ENCODE measurements around the gene RAP1GAP. TPM values are rescaled to one million over a fixed set of nuclear protein-coding genes. Genes with fewer than 3 reads are reported as not detected.

The RAP1GAP gene
- total and polyA plus RNA-seq, 3 experiments from 2014 or later, result 0.44 to 0.50 TPM; not detected in 1

DNA sequence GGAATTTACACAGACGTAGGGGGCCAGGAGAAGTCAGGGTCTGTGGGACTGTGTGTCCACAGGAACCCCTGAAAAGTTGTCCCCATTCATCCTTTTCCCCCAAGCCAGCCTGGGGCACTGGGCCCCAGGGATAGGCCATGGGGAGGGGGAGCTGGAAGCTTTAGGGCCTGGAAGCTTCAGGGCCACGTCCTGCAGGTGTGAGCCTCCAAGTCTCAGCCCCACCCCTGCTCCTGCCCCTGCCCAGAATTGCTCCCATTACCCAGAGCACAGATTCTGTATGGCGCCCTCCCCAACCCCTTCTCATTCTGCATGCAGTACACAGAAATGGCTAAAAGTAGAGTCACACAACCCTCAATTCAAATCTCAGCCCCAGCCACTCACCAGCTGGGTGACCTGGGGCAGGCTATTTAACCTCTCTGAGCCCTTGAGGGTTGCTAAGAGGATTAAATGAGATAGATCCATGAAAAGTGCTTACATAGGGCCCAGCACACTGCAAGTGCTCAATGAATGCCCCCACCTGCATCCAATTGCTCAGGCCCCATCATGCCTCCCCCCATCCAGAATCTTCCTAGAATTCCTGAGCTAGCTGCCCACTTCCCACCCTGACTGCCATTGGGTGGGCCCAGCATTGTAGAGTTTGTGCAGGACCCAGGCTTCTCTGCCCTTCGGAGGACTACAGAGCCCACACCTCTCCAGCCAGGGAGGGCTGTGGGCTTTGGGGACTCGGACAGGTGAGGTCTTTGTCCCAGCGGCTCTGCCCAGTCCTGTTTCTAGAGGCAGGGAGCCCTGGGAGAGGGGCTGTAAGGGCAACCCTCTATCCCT lies 6.5 kb downstream of the RAP1GAP start:
- Mint-ChIP-seq H3K27ac (no peak overlapping the region), H3K4me3 (no peak overlapping the region), H3K27me3 (peaks cover 41 to 51% of the 10 kb centered on the region in 2 donors), H3K36me3 (no peaks in the 10 kb centered on the region), H3K9me3 (no peaks in the 10 kb centered on the region), H3K4me1 (peaks cover 4 to 7% (median 5%) of the 10 kb centered on the region in 3 donors)
- Histone ChIP-seq H3K4me1 (ENCODE audit: insufficient read depth, low read length) (peaks cover 9% of the 10 kb centered on the region), H3K4me3 (ENCODE audit: low read length) (no peak overlapping the region), H3K27me3 (ENCODE audit: insufficient read depth, low read length, poor library complexity, severe bottlenecking) (peaks cover 30% of the 10 kb centered on the region), H3K36me3 (ENCODE audit: insufficient read depth, low read length) (no peaks in the 10 kb centered on the region), H3K9me3 (ENCODE audit: low read length) (no peaks in the 10 kb centered on the region), H3K27ac (ENCODE audit: low read depth, low read length) (no peak overlapping the region)
- ChIA-PET POLR2A (no interaction called here), CTCF (no interaction called here)
- no peak for DNase-seq

DNA sequence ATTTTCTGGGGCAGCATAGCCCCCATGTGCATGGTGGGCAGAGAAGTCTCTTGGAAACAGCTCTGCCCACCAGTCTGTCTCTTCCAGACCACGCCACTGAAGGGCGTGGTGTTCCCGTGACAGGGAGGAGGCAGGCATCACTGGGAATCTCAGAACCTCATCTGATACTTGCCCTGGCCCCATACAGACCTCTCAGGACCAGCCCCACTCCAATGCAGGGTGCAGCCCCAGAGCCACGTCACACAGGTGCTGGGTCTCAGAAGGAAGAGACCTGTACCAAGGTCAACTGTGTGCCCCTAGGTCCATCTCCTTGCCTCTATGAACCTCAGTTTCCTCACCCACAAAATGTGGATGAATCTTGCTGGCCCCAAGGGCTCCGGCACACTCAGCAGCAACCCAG lies 7.3 kb downstream of the RAP1GAP start:
- H3K4me1 Mint-ChIP-seq, result peaks cover 4 to 7% (median 5%) of the 10 kb centered on the region in 3 donors
- H3K27ac Mint-ChIP-seq, result no peak overlapping the region
- POLR2A ChIA-PET, result no interaction called here
- H3K9me3 Mint-ChIP-seq, result no peaks in the 10 kb centered on the region
- peaks cover 23% of the 10 kb centered on the region for H3K27me3 ChIP-seq (ENCODE audit: insufficient read depth, low read length, poor library complexity, severe bottlenecking)
- no peaks in the 10 kb centered on the region for H3K36me3 ChIP-seq (ENCODE audit: insufficient read depth, low read length)
- no peak overlapping the region for H3K27ac ChIP-seq (ENCODE audit: low read depth, low read length)
- H3K27me3 Mint-ChIP-seq, result peaks cover 37 to 45% of the 10 kb centered on the region in 2 donors
- no peaks in the 10 kb centered on the region for H3K9me3 ChIP-seq (ENCODE audit: low read length)
- H3K4me3 Mint-ChIP-seq, result no peak overlapping the region
- H3K36me3 Mint-ChIP-seq, result no peaks in the 10 kb centered on the region
- peaks cover 8% of the 10 kb centered on the region for H3K4me1 ChIP-seq (ENCODE audit: insufficient read depth, low read length)
- CTCF ChIA-PET, result no interaction called here
- DNase-seq, result no peak
- H3K4me3 ChIP-seq (ENCODE audit: low read length), result no peak overlapping the region

DNA sequence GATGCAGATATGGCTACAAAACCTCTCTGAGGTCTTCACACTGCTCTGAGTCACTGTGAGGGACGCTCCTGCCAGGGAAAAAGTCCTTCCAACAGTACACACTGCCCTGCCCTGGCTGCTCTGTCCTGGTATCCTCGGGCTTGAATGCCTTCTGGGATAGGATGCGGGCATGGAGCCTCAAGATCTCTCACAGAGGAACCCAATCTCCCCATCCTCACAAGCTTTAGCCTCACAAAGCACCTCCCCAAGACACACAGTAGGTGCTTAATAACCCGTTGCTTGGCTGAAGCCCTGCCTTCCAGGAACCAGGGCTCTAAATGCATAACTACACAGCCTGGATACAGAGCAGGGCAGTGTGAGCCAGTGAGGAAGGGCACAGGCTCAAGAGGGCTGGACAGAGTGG lies 9.2 kb downstream of the RAP1GAP start:
- H3K4me1 ChIP-seq (ENCODE audit: insufficient read depth, low read length), result peaks cover 8% of the 10 kb centered on the region
- H3K36me3 Mint-ChIP-seq, result no peaks in the 10 kb centered on the region
- peaks cover 22 to 30% of the 10 kb centered on the region in 2 donors for H3K27me3 Mint-ChIP-seq
- H3K4me3 Mint-ChIP-seq, result peak overlapping the region in 3 of 7 donors; percentile 44 to 78 (median 50)
- H3K27me3 ChIP-seq (ENCODE audit: insufficient read depth, low read length, poor library complexity, severe bottlenecking), result peaks cover 13% of the 10 kb centered on the region
- no peak overlapping the region for H3K27ac Mint-ChIP-seq
- no peaks in the 10 kb centered on the region for H3K9me3 Mint-ChIP-seq
- H3K4me1 Mint-ChIP-seq, result peaks cover 4 to 7% (median 5%) of the 10 kb centered on the region in 3 donors
- no peak overlapping the region for H3K27ac ChIP-seq (ENCODE audit: low read depth, low read length)
- POLR2A ChIA-PET, result no interaction called here
- peak overlapping the region; percentile 45 for H3K4me3 ChIP-seq (ENCODE audit: low read length)
- CTCF ChIA-PET, result interaction anchor here (0.9 to 1.4 kb wide), 4 partner anchors 10 to 122 kb away, joined by 3 to 4 read pairs (median 4); no protein-coding TSS in a partner anchor
- peak in 1 of 5 donors; percentile 16 for DNase-seq
- no peaks in the 10 kb centered on the region for H3K9me3 ChIP-seq (ENCODE audit: low read length)
- no peaks in the 10 kb centered on the region for H3K36me3 ChIP-seq (ENCODE audit: insufficient read depth, low read length)

DNA sequence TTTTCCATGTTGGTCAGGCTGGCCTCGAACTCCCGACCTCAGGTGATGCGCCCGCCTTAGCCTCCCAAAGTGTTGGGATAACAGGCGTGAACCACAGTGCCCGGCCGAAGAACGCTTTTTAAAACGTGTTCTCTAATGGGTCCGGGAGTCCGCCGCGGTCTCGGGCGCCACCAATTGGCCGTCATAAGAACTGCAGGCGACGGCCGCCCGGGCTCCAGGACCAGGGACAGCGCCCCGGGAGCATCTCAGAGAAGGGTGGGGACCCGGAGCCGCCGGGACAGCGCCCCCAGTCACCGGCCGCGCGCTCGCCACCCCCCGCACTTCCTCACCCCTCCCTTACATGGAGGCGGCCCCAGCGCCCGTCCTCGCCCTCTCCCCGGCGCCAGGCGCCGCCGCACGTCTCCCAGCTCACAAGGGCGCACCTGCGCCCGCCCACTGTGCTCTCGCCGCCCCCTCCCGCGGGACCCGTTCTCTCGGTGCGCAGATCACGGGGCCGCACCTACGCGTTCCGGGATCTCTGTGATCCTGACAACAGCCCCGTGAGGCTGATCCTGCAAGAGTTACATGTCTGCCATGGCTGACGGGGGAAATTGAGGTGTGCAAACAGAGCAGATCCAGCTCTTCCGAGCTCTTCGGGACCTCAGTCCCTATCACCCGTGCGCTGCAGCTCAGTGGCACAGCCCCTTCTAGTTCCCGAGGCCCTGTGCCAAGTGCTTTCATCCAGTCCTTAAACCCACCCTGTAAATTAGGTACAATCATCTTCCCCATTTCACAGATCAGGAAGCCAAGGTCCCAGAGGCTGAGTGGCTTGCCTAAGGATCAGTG lies 9.8 kb downstream of the RAP1GAP start:
- no peaks in the 10 kb centered on the region for H3K36me3 Mint-ChIP-seq
- Histone ChIP-seq H3K9me3 (ENCODE audit: low read length) (no peaks in the 10 kb centered on the region), H3K4me1 (ENCODE audit: insufficient read depth, low read length) (peaks cover 8% of the 10 kb centered on the region), H3K27me3 (ENCODE audit: insufficient read depth, low read length, poor library complexity, severe bottlenecking) (peaks cover 13% of the 10 kb centered on the region), H3K4me3 (ENCODE audit: low read length) (peak overlapping the region; percentile 45), H3K27ac (ENCODE audit: low read depth, low read length) (no peak overlapping the region), H3K36me3 (ENCODE audit: insufficient read depth, low read length) (no peaks in the 10 kb centered on the region)
- peak overlapping the region in 1 of 8 donors; percentile 54 for H3K27ac Mint-ChIP-seq
- peaks cover 16 to 24% of the 10 kb centered on the region in 2 donors for H3K27me3 Mint-ChIP-seq
- POLR2A ChIA-PET, result no interaction called here
- peaks cover 4 to 7% (median 5%) of the 10 kb centered on the region in 3 donors for H3K4me1 Mint-ChIP-seq
- CTCF ChIA-PET, result interaction anchor here (0.9 to 1.4 kb wide), 4 partner anchors 9 to 123 kb away, joined by 3 to 4 read pairs (median 4); no protein-coding TSS in a partner anchor
- peak; percentile 75 to 85 (median 81) for DNase-seq
- no peaks in the 10 kb centered on the region for H3K9me3 Mint-ChIP-seq
- peak overlapping the region in 5 of 7 donors; percentile 44 to 78 (median 49) for H3K4me3 Mint-ChIP-seq

DNA sequence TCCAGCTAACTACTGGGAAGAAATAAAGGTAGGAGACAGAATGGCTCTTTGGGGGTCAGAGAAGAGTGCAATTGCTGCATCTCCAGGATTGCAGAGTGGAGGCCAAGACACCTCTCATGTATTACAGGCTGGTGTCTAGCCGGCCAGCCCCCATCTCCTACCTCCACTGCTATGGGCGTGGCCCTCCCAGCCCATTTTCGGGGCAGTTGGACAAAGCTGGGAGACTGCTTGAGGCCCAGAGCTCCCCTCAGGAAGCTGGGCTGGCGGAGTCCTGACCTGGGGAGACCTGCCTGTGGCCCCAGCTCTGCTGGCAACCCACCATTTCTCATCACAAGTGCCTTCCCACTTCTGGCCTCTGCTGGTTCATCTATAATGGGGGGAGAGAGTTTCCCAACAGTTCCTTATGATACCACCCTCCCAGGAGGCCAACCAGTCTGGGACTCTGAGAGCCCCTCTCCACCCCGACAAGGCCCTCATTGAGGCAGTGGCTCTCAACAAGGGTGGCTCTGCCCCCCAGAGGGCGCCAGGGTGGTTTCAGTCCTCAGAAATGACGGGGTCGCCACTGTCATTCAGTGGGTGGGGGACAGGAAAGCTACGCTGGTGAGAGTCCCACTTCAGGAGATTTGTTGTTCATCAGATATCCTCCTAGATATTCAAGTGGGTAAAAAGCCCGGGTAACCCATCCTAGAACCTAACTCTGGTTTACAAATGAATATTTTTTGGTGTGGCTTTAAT lies 11.5 kb downstream of the RAP1GAP start:
- H3K27ac Mint-ChIP-seq, result peak overlapping the region in 1 of 8 donors; percentile 78
- Histone ChIP-seq H3K27ac (ENCODE audit: low read depth, low read length) (no peak overlapping the region), H3K4me1 (ENCODE audit: insufficient read depth, low read length) (peaks cover 8% of the 10 kb centered on the region), H3K27me3 (ENCODE audit: insufficient read depth, low read length, poor library complexity, severe bottlenecking) (peaks cover 9% of the 10 kb centered on the region), H3K9me3 (ENCODE audit: low read length) (no peaks in the 10 kb centered on the region), H3K36me3 (ENCODE audit: insufficient read depth, low read length) (no peaks in the 10 kb centered on the region), H3K4me3 (ENCODE audit: low read length) (no peak overlapping the region)
- no peaks in the 10 kb centered on the region for H3K36me3 Mint-ChIP-seq
- peaks cover 4 to 13% (median 6%) of the 10 kb centered on the region in 3 donors for H3K4me1 Mint-ChIP-seq
- peak overlapping the region in 1 of 7 donors; percentile 8 for H3K4me3 Mint-ChIP-seq
- H3K9me3 Mint-ChIP-seq, result no peaks in the 10 kb centered on the region
- H3K27me3 Mint-ChIP-seq, result peaks cover 14 to 15% of the 10 kb centered on the region in 2 donors
- no peak for DNase-seq
- ChIA-PET POLR2A (no interaction called here), CTCF (interaction anchor here (1.0 to 1.5 kb wide), 2 partner anchors 19 to 289 kb away, joined by 3 read pairs; no protein-coding TSS in a partner anchor)

DNA sequence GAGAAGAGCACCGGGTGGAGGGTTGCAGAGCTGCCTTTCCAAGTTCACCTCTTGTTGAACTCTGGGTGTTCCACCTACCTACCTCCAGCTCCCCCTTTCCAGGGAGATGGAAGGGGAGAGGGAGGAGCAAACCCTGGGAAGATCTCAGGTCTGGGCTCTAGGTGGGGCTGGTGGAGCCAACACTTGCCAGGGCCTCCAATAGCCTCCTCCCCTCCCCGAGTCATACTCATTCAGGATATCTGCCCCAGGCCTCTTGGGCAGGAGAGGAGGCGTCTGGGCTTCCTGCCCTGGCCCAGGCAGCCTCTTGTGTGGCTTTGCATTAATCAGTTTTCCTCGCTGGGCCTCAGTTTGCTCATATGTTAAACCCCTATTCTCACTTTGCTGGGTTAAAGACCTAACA lies 13.4 kb downstream of the RAP1GAP start:
- CTCF ChIA-PET, result interaction anchor here (1.5 kb wide), 1 partner anchor 287 kb away, joined by 3 read pairs; no protein-coding TSS in a partner anchor
- Histone ChIP-seq H3K27ac (ENCODE audit: low read depth, low read length) (no peak overlapping the region), H3K4me3 (ENCODE audit: low read length) (no peak overlapping the region), H3K9me3 (ENCODE audit: low read length) (no peaks in the 10 kb centered on the region), H3K36me3 (ENCODE audit: insufficient read depth, low read length) (no peaks in the 10 kb centered on the region), H3K4me1 (ENCODE audit: insufficient read depth, low read length) (peaks cover 15% of the 10 kb centered on the region), H3K27me3 (ENCODE audit: insufficient read depth, low read length, poor library complexity, severe bottlenecking) (peaks cover 3% of the 10 kb centered on the region)
- H3K27me3 Mint-ChIP-seq, result peaks cover 2 to 5% of the 10 kb centered on the region in 2 donors
- no peak overlapping the region for H3K27ac Mint-ChIP-seq
- H3K36me3 Mint-ChIP-seq, result no peaks in the 10 kb centered on the region
- DNase-seq, result no peak
- peaks cover 16 to 27% (median 18%) of the 10 kb centered on the region in 3 donors for H3K4me1 Mint-ChIP-seq
- H3K9me3 Mint-ChIP-seq, result no peaks in the 10 kb centered on the region
- no peak overlapping the region for H3K4me3 Mint-ChIP-seq
- POLR2A ChIA-PET, result no interaction called here

DNA sequence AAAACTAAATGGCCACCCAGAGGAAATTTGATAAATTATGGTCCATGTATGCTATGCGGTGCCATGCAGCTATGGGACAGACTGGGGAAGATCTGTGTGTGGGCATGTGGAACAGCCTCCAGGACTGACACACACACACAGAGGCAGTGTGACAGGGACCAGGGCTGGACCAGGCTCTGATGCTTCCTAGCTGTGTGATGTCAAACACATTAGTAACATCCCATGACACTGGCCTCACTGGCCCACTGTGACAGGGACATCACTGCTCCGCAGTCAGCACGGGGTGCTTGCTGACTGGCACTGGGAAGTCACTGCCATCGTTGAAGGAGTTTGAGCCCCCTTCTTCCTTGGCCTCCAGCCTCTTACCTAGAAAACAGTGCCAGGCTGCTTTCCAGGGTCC lies 13.9 kb downstream of the RAP1GAP start:
- CTCF ChIA-PET, result no interaction called here
- H3K36me3 Mint-ChIP-seq, result no peaks in the 10 kb centered on the region
- Histone ChIP-seq H3K27ac (ENCODE audit: low read depth, low read length) (no peak overlapping the region), H3K36me3 (ENCODE audit: insufficient read depth, low read length) (no peaks in the 10 kb centered on the region), H3K4me3 (ENCODE audit: low read length) (no peak overlapping the region), H3K4me1 (ENCODE audit: insufficient read depth, low read length) (peaks cover 19% of the 10 kb centered on the region), H3K9me3 (ENCODE audit: low read length) (no peaks in the 10 kb centered on the region), H3K27me3 (ENCODE audit: insufficient read depth, low read length, poor library complexity, severe bottlenecking) (peaks cover 3% of the 10 kb centered on the region)
- H3K27me3 Mint-ChIP-seq, result peaks cover 0 to 2% of the 10 kb centered on the region in 2 donors
- H3K4me3 Mint-ChIP-seq, result peak overlapping the region in 1 of 7 donors; percentile 8
- H3K4me1 Mint-ChIP-seq, result peaks cover 16 to 28% (median 18%) of the 10 kb centered on the region in 3 donors
- POLR2A ChIA-PET, result no interaction called here
- no peaks in the 10 kb centered on the region for H3K9me3 Mint-ChIP-seq
- peak overlapping the region in 1 of 8 donors; percentile 58 for H3K27ac Mint-ChIP-seq
- no peak for DNase-seq

Data from CD8-positive, alpha-beta memory T cell (primary cell).